ENCODE data around the gene SEMA5A. TPM values are rescaled to one million over a fixed set of nuclear protein-coding genes. Genes with fewer than 3 reads are reported as not detected.

The SEMA5A gene
- total and polyA plus RNA-seq, 2 of the 8 experiments (the other 6 are each of a cell fraction or from before 2014, with no cell fraction given): 5.3 to 8.9 TPM

DNA sequence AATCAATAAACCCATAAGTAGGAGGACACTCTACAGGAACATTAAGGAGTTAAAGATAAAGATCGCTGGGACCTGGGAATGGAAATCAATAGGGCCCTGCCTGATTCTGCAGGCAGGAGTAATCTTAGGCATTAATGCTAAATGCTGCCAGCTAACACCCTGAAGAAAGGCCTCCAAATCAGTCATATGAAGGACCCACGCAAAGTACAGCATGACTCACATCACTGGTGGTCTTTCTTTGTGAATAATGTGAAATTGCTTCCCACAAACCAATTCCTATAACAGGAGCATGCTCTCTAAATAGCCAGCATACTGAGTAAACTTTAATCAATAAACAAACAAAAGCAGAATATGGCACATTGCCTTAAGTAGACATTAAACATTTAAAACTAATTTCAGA lies 172.3 kb downstream of the SEMA5A start (continued):
- TF ChIP-seq CHD2 (IDR thresholded peaks at IDR 0.05; ENCODE audit: low read length): no peak

All from H1 (cell line).